CD4-positive, alpha-beta T cell treated with Interleukin-21 for 1 hour (primary cell): ENCODE results near the gene TBC1D20.
A peak's percentile ranks its signal among the peaks of the same experiment; 100 is the strongest.

Experiments used
- DNase-seq: peaks from one replicate; pipeline ENCODE4 v3.0.0-alpha.2; 2020

Gene TBC1D20

GRCh38 chr20:418858-419365, 43.4 kb downstream of the TBC1D20 start:
- no peak for DNase-seq

GRCh38 chr20:417801-418342, 44.5 kb downstream of the TBC1D20 start:
- no peak for DNase-seq

- no peak for DNase-seq
Observed at GRCh38 chr20:416950-417800, 45.2 kb downstream of the TBC1D20 start.

GRCh38 chr20:415820-416322, 46.5 kb downstream of the TBC1D20 start:
- no peak for DNase-seq

- DNase-seq: no peak
Observed at GRCh38 chr20:414161-414560, 48.2 kb downstream of the TBC1D20 start.

- no peak for DNase-seq
Observed at GRCh38 chr20:412081-412480, 50.3 kb downstream of the TBC1D20 start.

- DNase-seq: no peak
Observed at GRCh38 chr20:409697-410559, 52.4 kb downstream of the TBC1D20 start.

- peak; percentile 25 for DNase-seq
Observed at GRCh38 chr20:408843-409696, 53.3 kb downstream of the TBC1D20 start.

- DNase-seq: peak; percentile 91
Observed at GRCh38 chr20:407953-408842, 54.1 kb downstream of the TBC1D20 start, which contains the start of gene RBCK1. TSS of gene RBCK1 (plus strand) at chr20:408299. CDS start at chr20:408758, 459 bp downstream.

GRCh38 chr20:407133-407952, 55.0 kb downstream of the TBC1D20 start:
- peak; percentile 67 for DNase-seq

- no peak for DNase-seq
Observed at GRCh38 chr20:406200-407132, 55.9 kb downstream of the TBC1D20 start.

GRCh38 chr20:404088-404487, 58.2 kb downstream of the TBC1D20 start:
- DNase-seq: no peak

GRCh38 chr20:403582-403957, 58.8 kb downstream of the TBC1D20 start:
- DNase-seq: no peak

- no peak for DNase-seq
Observed at GRCh38 chr20:402898-403581, 59.3 kb downstream of the TBC1D20 start.

- no peak for DNase-seq
Observed at GRCh38 chr20:402496-402885, 59.8 kb downstream of the TBC1D20 start.

- no peak for DNase-seq
Observed at GRCh38 chr20:401682-402495, 60.4 kb downstream of the TBC1D20 start.
